Stimulated activated CD8-positive, alpha-beta memory T cell treated with anti-CD3 and anti-CD28 coated beads, Interleukin-12 subunit alpha, Interleukin-12 subunit beta, amount 100 ng/mL, for 24 hours (primary cell): ENCODE measurements around the gene SRP68.

Experiments
- DNase-seq: peaks from one replicate; pipeline ENCODE4 v3.0.0-alpha.2; 2020; ENCODE audit errors: extremely low read depth

SRP68 gene

GRCh38 chr17:75998327-75998795 lies 74.0 kb downstream of the SRP68 start:
- no peak for DNase-seq

- DNase-seq: no peak
These were observed 75.4 kb downstream of the SRP68 start for GRCh38 chr17:75996665-75997590.

GRCh38 chr17:75995385-75995925 lies 76.9 kb downstream of the SRP68 start:
- no peak for DNase-seq

- no peak for DNase-seq
These were observed 77.4 kb downstream of the SRP68 start for GRCh38 chr17:75994802-75995370.

GRCh38 chr17:75991396-75991795 lies 80.9 kb downstream of the SRP68 start:
- no peak for DNase-seq
